GM18951 (cell line): ENCODE data around the gene HNRNPH1.

Source experiments
- POLR2A ChIP-seq: IDR thresholded peaks from 4 replicates; pipeline ENCODE4 v1.6.1; 2011; ENCODE audit warnings: mild to moderate bottlenecking; ENCODE audit not compliant: insufficient read length, insufficient read depth; ENCODE audit errors: extremely low read depth
- in situ Hi-C: fragments of 300-500 bp; cut with MboI; formaldehyde crosslinking; loops from one replicate; pipeline ENCODE4 v1.12.0; 2022; ENCODE audit warnings: low sequenced_read_pairs, mixed read lengths, inconsistent platforms; ENCODE audit not compliant: unreplicated experiment

Gene HNRNPH1

GRCh38 chr5:179612577-179613459 lies 10.7 kb downstream of the HNRNPH1 start:
- in situ Hi-C loops: no loop called here

GRCh38 chr5:179610903-179611265 lies 12.6 kb downstream of the HNRNPH1 start:
- in situ Hi-C loops: no loop called here
- TF ChIP-seq POLR2A: no peak

More at GRCh38 chr5:179612577-179613459, 10.7 kb downstream of the HNRNPH1 start:
- TF ChIP-seq POLR2A: peak; percentile 31

GRCh38 chr5:179610109-179610902 lies 13.2 kb downstream of the HNRNPH1 start:
- peak; percentile 25 for TF ChIP-seq POLR2A
- in situ Hi-C loops: no loop called here

GRCh38 chr5:179609834-179610108 lies 13.7 kb downstream of the HNRNPH1 start:
- in situ Hi-C loops: no loop called here
- no peak for TF ChIP-seq POLR2A

- in situ Hi-C loops: no loop called here
- TF ChIP-seq POLR2A: no peak
Measured at GRCh38 chr5:179608131-179608581, 15.3 kb downstream of the HNRNPH1 start.

- no peak for TF ChIP-seq POLR2A
Measured at GRCh38 chr5:179607160-179607931, 16.1 kb downstream of the HNRNPH1 start.

GRCh38 chr5:179606910-179607159 lies 16.6 kb downstream of the HNRNPH1 start:
- no peak for TF ChIP-seq POLR2A
- in situ Hi-C loops: no loop called here

More at GRCh38 chr5:179607160-179607931, 16.1 kb downstream of the HNRNPH1 start:
- in situ Hi-C loops: no loop called here

GRCh38 chr5:179606071-179606909 lies 17.2 kb downstream of the HNRNPH1 start:
- TF ChIP-seq POLR2A: no peak
- in situ Hi-C loops: no loop called here

GRCh38 chr5:179605026-179605833 lies 18.2 kb downstream of the HNRNPH1 start:
- TF ChIP-seq POLR2A: no peak
- in situ Hi-C loops: no loop called here

- in situ Hi-C loops: no loop called here
Measured at GRCh38 chr5:179603308-179603707, 20.2 kb downstream of the HNRNPH1 start.

GRCh38 chr5:179601871-179602625 lies 21.4 kb downstream of the HNRNPH1 start:
- TF ChIP-seq POLR2A: no peak
- in situ Hi-C loops: no loop called here

More at GRCh38 chr5:179603308-179603707, 20.2 kb downstream of the HNRNPH1 start:
- no peak for TF ChIP-seq POLR2A
